Loucy (cell line): ENCODE measurements around the gene WIZ.

Source experiments
- H2AFZ ChIP-seq: fragments of 200-600 bp; sonication (generic); 2 replicates; pipeline ENCODE4 v1.6.0; 2016; ENCODE audit warnings: antibody characterized with exemption, mild to moderate bottlenecking, low read length, moderate library complexity
- H3F3A ChIP-seq: fragments of 200-600 bp; 2 replicates; pipeline ENCODE4 v1.6.0; 2016; ENCODE audit warnings: antibody characterized with exemption, low read depth, mild to moderate bottlenecking
- H3K27me3 ChIP-seq: fragments of 200-600 bp; sonication (generic); 2 replicates; pipeline ENCODE4 v1.6.1; 2014; ENCODE audit warnings: low read length, mild to moderate bottlenecking; ENCODE audit not compliant: insufficient read depth, poor library complexity, severe bottlenecking
- H3K36me3 ChIP-seq: fragments of 200-600 bp; sonication (generic); 2 replicates; pipeline ENCODE4 v1.6.1; 2016; ENCODE audit warnings: low read length; ENCODE audit not compliant: insufficient read depth
- H3K4me1 ChIP-seq: fragments of 200-600 bp; sonication (generic); 2 replicates; pipeline ENCODE4 v1.5.1; 2014; ENCODE audit warnings: low read length, mild to moderate bottlenecking; ENCODE audit not compliant: insufficient read depth, poor library complexity, severe bottlenecking
- H3K4me2 ChIP-seq: fragments of 200-600 bp; sonication (generic); 2 replicates; pipeline ENCODE4 v1.6.0; 2014; ENCODE audit warnings: antibody characterized with exemption, low read length, low read depth, mild to moderate bottlenecking; ENCODE audit not compliant: poor library complexity, severe bottlenecking
- H3K4me3 ChIP-seq: fragments of 200-600 bp; sonication (generic); 2 replicates; pipeline ENCODE4 v1.5.1; 2014; ENCODE audit warnings: low read length, mild to moderate bottlenecking, mixed read lengths; ENCODE audit not compliant: poor library complexity, severe bottlenecking
- H3K79me2 ChIP-seq: fragments of 200-600 bp; sonication (generic); 2 replicates; pipeline ENCODE4 v1.6.1; 2014; ENCODE audit warnings: low read length; ENCODE audit not compliant: insufficient read depth
- H3K9ac ChIP-seq: fragments of 200-600 bp; sonication (generic); 2 replicates; pipeline ENCODE4 v1.6.0; 2014; ENCODE audit warnings: mild to moderate bottlenecking, low read depth, low read length, moderate library complexity; ENCODE audit not compliant: poor library complexity, severe bottlenecking
- H3K9me2 ChIP-seq: fragments of 200-600 bp; sonication (generic); replicated peaks from 2 replicates; pipeline ENCODE4 v1.6.1; 2016; ENCODE audit warnings: low read depth, low read length, mixed read lengths
- H3K9me3 ChIP-seq: fragments of 200-600 bp; sonication (generic); 2 replicates; pipeline ENCODE4 v1.6.1; 2014; ENCODE audit warnings: mild to moderate bottlenecking, antibody characterized with exemption, low read length, low read depth; ENCODE audit not compliant: insufficient read depth
- H4K20me1 ChIP-seq: fragments of 200-600 bp; sonication (generic); 2 replicates; pipeline ENCODE4 v1.6.0; 2014; ENCODE audit warnings: antibody characterized with exemption, low read length, mild to moderate bottlenecking; ENCODE audit not compliant: insufficient read depth, poor library complexity, severe bottlenecking
- EZH2phosphoT487 ChIP-seq: fragments of 200-600 bp; IDR thresholded peaks from 2 replicates; pipeline ENCODE4 v1.6.1; 2018; ENCODE audit warnings: antibody characterized with exemption, mild to moderate bottlenecking, moderate library complexity, borderline replicate concordance
- TF ChIP-seq, protein P1 (sequence below): fragments of 200-600 bp; sonication (generic); conservative IDR thresholded peaks from 2 replicates; pipeline ENCODE4 v1.5.1; 2014; ENCODE audit warnings: mild to moderate bottlenecking, antibody characterized with exemption, low read length

WIZ gene

DNA sequence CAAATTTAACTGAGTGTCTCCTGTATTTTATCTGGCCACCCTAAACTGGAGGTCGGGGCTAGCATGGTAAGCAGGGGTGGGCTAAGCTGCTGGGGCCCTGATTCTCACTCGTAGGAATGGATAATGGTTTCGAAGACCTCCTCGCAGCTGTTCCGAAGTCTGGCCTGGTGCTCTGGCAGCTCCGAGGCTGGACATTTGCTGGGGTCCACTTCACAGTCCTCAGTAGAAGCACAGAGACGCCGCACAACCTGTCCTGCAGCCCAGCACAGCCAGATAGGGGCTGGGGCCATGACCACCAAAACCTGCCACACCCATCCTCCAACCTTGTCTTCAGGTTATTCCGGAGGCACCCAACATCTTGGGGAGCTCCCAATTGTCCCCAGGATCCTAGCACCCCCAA lies 6.2 kb upstream of the WIZ start:
- Histone ChIP-seq H3K9me2 (no peaks in the 10 kb centered on the region), H3K4me1 (no peaks in the 10 kb centered on the region), H3F3A (peaks cover 9% of the 10 kb centered on the region; the same call in 1 of the 2 replicates), H3K4me3 (no peak overlapping the region), H3K27me3 (no peaks in the 10 kb centered on the region), H4K20me1 (no peaks in the 10 kb centered on the region), H3K36me3 (peaks cover 18% of the 10 kb centered on the region; the same call in 1 of the 2 replicates), H3K9ac (no peak overlapping the region), H3K79me2 (peaks cover under 1% of the 10 kb centered on the region; the same call in 1 of the 2 replicates), H3K4me2 (no peak overlapping the region), H2AFZ (no peak overlapping the region), H3K9me3 (no peaks in the 10 kb centered on the region)
- no peak for TF ChIP-seq EZH2phosphoT487
- TF ChIP-seq, protein P1, sequence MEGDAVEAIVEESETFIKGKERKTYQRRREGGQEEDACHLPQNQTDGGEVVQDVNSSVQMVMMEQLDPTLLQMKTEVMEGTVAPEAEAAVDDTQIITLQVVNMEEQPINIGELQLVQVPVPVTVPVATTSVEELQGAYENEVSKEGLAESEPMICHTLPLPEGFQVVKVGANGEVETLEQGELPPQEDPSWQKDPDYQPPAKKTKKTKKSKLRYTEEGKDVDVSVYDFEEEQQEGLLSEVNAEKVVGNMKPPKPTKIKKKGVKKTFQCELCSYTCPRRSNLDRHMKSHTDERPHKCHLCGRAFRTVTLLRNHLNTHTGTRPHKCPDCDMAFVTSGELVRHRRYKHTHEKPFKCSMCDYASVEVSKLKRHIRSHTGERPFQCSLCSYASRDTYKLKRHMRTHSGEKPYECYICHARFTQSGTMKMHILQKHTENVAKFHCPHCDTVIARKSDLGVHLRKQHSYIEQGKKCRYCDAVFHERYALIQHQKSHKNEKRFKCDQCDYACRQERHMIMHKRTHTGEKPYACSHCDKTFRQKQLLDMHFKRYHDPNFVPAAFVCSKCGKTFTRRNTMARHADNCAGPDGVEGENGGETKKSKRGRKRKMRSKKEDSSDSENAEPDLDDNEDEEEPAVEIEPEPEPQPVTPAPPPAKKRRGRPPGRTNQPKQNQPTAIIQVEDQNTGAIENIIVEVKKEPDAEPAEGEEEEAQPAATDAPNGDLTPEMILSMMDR, result no peak

DNA sequence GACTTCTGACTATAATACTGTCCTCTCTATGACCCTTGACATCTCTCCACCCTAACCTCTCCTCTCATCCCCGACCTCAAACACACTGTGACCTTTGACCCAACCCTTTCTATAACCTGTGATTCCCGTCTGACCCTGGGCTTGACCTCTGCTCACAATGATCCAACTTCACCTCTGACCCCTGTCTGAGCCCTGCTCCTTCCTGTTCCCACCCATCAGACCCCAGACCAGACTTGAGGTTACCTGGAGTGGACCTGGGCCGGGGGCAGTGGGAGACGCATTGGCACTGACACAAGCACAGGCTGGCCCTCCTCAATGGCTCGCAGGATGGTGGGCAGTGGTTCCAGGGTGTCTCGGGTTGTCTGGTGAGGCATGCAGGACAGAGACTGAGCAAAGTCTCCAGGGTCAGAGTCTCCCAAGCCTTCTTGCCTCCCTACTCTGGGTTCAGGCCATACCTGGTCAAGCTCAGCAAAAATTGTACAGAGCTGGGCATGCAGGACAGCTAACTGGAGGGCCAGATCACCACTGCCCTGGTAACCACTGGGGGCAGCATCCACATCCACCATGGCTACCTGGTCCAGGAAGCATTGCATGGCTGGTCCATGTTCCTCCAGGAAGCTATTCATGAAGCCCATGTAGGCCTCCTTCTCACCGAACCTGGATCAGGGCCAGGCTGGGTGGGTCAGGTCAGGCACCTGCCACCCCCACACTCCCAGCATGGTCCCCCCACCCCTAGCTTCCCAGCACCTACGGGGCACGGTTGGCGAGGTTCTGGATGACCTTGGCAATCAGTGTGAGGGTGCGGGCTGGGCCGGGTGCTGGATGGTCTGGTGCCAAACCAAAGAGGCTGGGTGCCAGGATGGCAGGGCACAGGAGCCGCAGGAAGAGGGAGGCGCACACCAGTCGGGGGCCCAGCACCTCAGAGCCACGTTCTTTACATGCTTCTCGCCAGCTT lies 4.4 kb upstream of the WIZ start:
- no peaks in the 10 kb centered on the region for H3K4me1 ChIP-seq

DNA sequence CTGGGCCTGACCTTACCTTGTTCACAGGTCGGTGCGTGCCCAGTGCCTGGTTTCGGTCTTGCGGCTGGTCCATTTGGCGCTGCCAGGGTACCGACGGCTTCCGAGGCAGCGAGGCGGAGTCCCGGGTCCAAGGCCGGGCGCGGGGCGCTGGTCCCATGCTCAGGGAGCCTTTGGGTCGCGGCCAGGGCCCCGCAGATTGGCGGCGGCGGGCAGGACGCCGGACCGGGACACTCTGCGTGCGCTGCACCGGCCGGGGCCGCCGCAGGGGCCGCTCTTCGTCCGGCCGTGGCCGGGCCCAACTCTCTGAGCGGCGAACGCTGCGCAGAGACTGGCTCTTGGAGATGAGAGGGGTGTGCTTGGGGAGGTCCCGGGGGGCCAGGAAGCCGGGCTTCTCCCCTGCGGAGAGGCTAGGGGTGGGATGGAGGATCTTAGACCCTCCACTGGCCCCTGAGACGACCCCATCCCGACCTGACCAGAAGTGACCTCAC lies 3.4 kb upstream of the WIZ start:
- TF ChIP-seq, protein P1, result no peak
- no peak for TF ChIP-seq EZH2phosphoT487
- Histone ChIP-seq H4K20me1 (no peaks in the 10 kb centered on the region), H3K9me3 (no peaks in the 10 kb centered on the region), H3K4me1 (no peaks in the 10 kb centered on the region), H3K79me2 (no peaks in the 10 kb centered on the region), H3K36me3 (peaks cover 13% of the 10 kb centered on the region; the same call in 1 of the 2 replicates), H3K4me3 (no peak overlapping the region), H3K9ac (no peak overlapping the region), H2AFZ (no peak overlapping the region), H3K4me2 (no peak overlapping the region), H3F3A (peaks cover 14% of the 10 kb centered on the region; the same call in 1 of the 2 replicates), H3K27me3 (no peaks in the 10 kb centered on the region), H3K9me2 (no peaks in the 10 kb centered on the region)

More for the DNA sequence above, 4.4 kb upstream of the WIZ start:
- Histone ChIP-seq H3K9ac (no peak overlapping the region), H3K79me2 (no peaks in the 10 kb centered on the region), H3K27me3 (no peaks in the 10 kb centered on the region), H4K20me1 (no peaks in the 10 kb centered on the region), H3K36me3 (peaks cover 16% of the 10 kb centered on the region; the same call in 1 of the 2 replicates), H2AFZ (no peak overlapping the region), H3K9me2 (no peaks in the 10 kb centered on the region), H3K9me3 (no peaks in the 10 kb centered on the region), H3K4me3 (no peak overlapping the region), H3F3A (peaks cover 14% of the 10 kb centered on the region; the same call in 1 of the 2 replicates), H3K4me2 (no peak overlapping the region)
- TF ChIP-seq, protein P1, result peak; percentile 51
- TF ChIP-seq EZH2phosphoT487, result no peak
